PC-3 (cell line): ENCODE data around the gene GID4. TPM values are rescaled to one million over a fixed set of nuclear protein-coding genes. Genes with fewer than 3 reads are reported as not detected.

Source experiments
- ATAC-seq: fragments of 200-7000 bp; cut with Tn5 transposase; 2 replicates; pipeline ENCODE4 v1.9.1; 2020; ENCODE audit warnings: mild to moderate bottlenecking, moderate library complexity
- BruUV-seq: library from RNA; stranded (reverse); fragments of 400-500 nt; replicated peaks from 2 replicates; lab custom pipeline; 2021; lab: Mats Ljungman, UMichigan
- CTCF ChIA-PET: fragments of 300-600 bp; sonication (Branson Sonifier 250); formaldehyde crosslinking; loops from one replicate; lab custom pipeline; 2022; ENCODE audit warnings: antibody characterized with exemption; lab: Charles Lee
- POLR2A ChIA-PET: fragments of 300-600 bp; sonication (Branson Sonifier 250); formaldehyde crosslinking; loops from one replicate; lab custom pipeline; 2022; ENCODE audit warnings: antibody characterized with exemption; ENCODE audit not compliant: unreplicated experiment; lab: Charles Lee
- DNase-seq: peaks from one replicate; pipeline ENCODE4 v3.0.0-alpha.2; 2015
- H2AFZ ChIP-seq: fragments of 300-600 bp; sonication (generic); 2 replicates; pipeline ENCODE4 v1.6.0; 2016; ENCODE audit warnings: antibody characterized with exemption, low read length
- H3F3A ChIP-seq: fragments of 300-600 bp; sonication (generic); one replicate; pipeline ENCODE4 v1.6.0; 2017; ENCODE audit warnings: antibody characterized with exemption, low read length, control low read depth, mild to moderate bottlenecking; ENCODE audit not compliant: unreplicated experiment
- H3K27ac ChIP-seq: fragments of 300-600 bp; sonication (generic); 2 replicates; pipeline ENCODE4 v1.5.1; 2016; ENCODE audit warnings: mild to moderate bottlenecking, low read length
- H3K27me3 ChIP-seq: fragments of 300-600 bp; sonication (generic); 2 replicates; pipeline ENCODE4 v1.6.1; 2016; ENCODE audit warnings: low read length, mixed read lengths
- H3K36me3 ChIP-seq: fragments of 300-600 bp; sonication (generic); 2 replicates; pipeline ENCODE4 v1.6.1; 2016; ENCODE audit warnings: low read depth, mixed run types, low read length, mixed read lengths
- H3K4me1 ChIP-seq: fragments of 300-600 bp; sonication (generic); 2 replicates; pipeline ENCODE4 v1.5.1; 2016; ENCODE audit warnings: low read length; ENCODE audit not compliant: insufficient read depth
- H3K4me2 ChIP-seq: fragments of 300-600 bp; sonication (generic); 2 replicates; pipeline ENCODE4 v1.6.0; 2016; ENCODE audit warnings: low read length
- H3K4me3 ChIP-seq: fragments of 300-600 bp; sonication (generic); 2 replicates; pipeline ENCODE4 v1.5.1; 2016; ENCODE audit warnings: mild to moderate bottlenecking, low read length, mixed read lengths
- H3K79me2 ChIP-seq: fragments of 300-600 bp; sonication (generic); 2 replicates; pipeline ENCODE4 v1.6.1; 2017; ENCODE audit warnings: low read length, mixed read lengths
- H3K9ac ChIP-seq: fragments of 300-600 bp; sonication (generic); 2 replicates; pipeline ENCODE4 v1.6.0; 2016; ENCODE audit warnings: mild to moderate bottlenecking, low read length
- H3K9me2 ChIP-seq: fragments of 300-600 bp; sonication (generic); replicated peaks from 2 replicates; pipeline ENCODE4 v1.6.1; 2016; ENCODE audit warnings: mixed run types, low read length, mixed read lengths
- H3K9me3 ChIP-seq: fragments of 300-600 bp; sonication (generic); 2 replicates; pipeline ENCODE4 v1.6.1; 2016; ENCODE audit warnings: low read length, mixed read lengths
- H4K20me1 ChIP-seq: fragments of 300-600 bp; sonication (generic); 2 replicates; pipeline ENCODE4 v1.6.1; 2016; ENCODE audit warnings: low read length, mixed read lengths
- EZH2 ChIP-seq: fragments of 300-600 bp; sonication (generic); IDR thresholded peaks from one replicate; pipeline ENCODE4 v1.6.1; 2017; ENCODE audit warnings: antibody characterized with exemption, mild to moderate bottlenecking, low read length; ENCODE audit not compliant: unreplicated experiment
- EZH2phosphoT487 ChIP-seq: fragments of 300-600 bp; sonication (generic); IDR thresholded peaks from 2 replicates; pipeline ENCODE4 v1.6.1; 2018; ENCODE audit warnings: mild to moderate bottlenecking, antibody characterized with exemption, low read length, borderline replicate concordance
- intact Hi-C: fragments of 100-400 bp; cut with micrococcal nuclease; formaldehyde crosslinking; loops from 2 replicates; pipeline ENCODE4 v1.9.0; 2023
- total RNA-seq: library from RNA; depleted of rRNA; stranded (reverse); fragments of >200 nt; gene quantifications from 2 replicates; pipeline ENCODE4 v1.2.3, GENCODE V29; 2014
- TF ChIP-seq, protein P1 (sequence below): fragments of 300-600 bp; sonication (generic); conservative IDR thresholded peaks from 2 replicates; pipeline ENCODE4 v1.5.1; 2017; ENCODE audit warnings: antibody characterized with exemption, low read depth, mild to moderate bottlenecking, low read length

Gene GID4
- total RNA-seq, 1 experiment from 2014 or later = 7.3 TPM

GRCh38 chr17:18018411-18018921, 20.7 kb upstream of the GID4 start:
- Histone ChIP-seq H3K9ac (no peak overlapping the region), H3K27ac (no peak overlapping the region), H3K36me3 (peaks cover 9% of the 10 kb centered on the region; the same call in 1 of the 2 replicates), H4K20me1 (no peaks in the 10 kb centered on the region), H3K27me3 (no peaks in the 10 kb centered on the region), H3K9me2 (no peaks in the 10 kb centered on the region), H3K9me3 (no peaks in the 10 kb centered on the region), H3K79me2 (no peaks in the 10 kb centered on the region), H3K4me2 (no peak overlapping the region), H3F3A (no peaks in the 10 kb centered on the region), H3K4me3 (no peak overlapping the region), H2AFZ (no peak overlapping the region), H3K4me1 (no peaks in the 10 kb centered on the region)
- intact Hi-C loops = no loop called here
- no TSS peak for BruUV-seq
- DNase-seq = no peak
- TF ChIP-seq EZH2 (no peak), EZH2phosphoT487 (no peak)
- TF ChIP-seq, protein P1, sequence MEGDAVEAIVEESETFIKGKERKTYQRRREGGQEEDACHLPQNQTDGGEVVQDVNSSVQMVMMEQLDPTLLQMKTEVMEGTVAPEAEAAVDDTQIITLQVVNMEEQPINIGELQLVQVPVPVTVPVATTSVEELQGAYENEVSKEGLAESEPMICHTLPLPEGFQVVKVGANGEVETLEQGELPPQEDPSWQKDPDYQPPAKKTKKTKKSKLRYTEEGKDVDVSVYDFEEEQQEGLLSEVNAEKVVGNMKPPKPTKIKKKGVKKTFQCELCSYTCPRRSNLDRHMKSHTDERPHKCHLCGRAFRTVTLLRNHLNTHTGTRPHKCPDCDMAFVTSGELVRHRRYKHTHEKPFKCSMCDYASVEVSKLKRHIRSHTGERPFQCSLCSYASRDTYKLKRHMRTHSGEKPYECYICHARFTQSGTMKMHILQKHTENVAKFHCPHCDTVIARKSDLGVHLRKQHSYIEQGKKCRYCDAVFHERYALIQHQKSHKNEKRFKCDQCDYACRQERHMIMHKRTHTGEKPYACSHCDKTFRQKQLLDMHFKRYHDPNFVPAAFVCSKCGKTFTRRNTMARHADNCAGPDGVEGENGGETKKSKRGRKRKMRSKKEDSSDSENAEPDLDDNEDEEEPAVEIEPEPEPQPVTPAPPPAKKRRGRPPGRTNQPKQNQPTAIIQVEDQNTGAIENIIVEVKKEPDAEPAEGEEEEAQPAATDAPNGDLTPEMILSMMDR = no peak
- ChIA-PET POLR2A (no interaction called here), CTCF (no interaction called here)
- no peak for ATAC-seq

DNA sequence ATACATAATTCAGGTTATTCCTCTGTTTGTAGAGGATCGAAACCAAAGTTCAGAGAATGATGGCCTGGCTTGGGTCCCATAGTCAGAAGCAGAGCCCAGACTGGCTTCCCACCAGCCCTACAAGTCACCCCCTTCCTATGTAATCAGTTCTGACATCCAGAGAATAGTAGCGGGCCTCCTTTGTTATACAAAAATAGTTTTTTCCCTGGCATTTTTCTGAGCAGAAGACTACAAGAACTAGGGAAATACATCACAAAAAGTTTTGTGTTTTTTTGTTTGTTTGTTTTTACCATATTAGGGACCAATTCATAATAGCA, 19.4 kb upstream of the GID4 start:
- no TSS peak for BruUV-seq
- peaks cover 9% of the 10 kb centered on the region for H3K36me3 ChIP-seq
- CTCF ChIA-PET = no interaction called here
- no peaks in the 10 kb centered on the region for H3K27me3 ChIP-seq
- no peaks in the 10 kb centered on the region for H3K4me1 ChIP-seq
- H3K4me2 ChIP-seq = no peak overlapping the region
- H3K9ac ChIP-seq = no peak overlapping the region
- POLR2A ChIA-PET = no interaction called here
- TF ChIP-seq EZH2phosphoT487 (no peak), EZH2 (no peak)
- TF ChIP-seq, protein P1 = no peak
- H3K9me3 ChIP-seq = no peaks in the 10 kb centered on the region
- H3F3A ChIP-seq = no peaks in the 10 kb centered on the region
- no peaks in the 10 kb centered on the region for H3K79me2 ChIP-seq
- DNase-seq (no peak), ATAC-seq (no peak)
- H3K9me2 ChIP-seq = no peaks in the 10 kb centered on the region
- H3K4me3 ChIP-seq = no peak overlapping the region
- intact Hi-C loops = no loop called here
- no peak overlapping the region for H2AFZ ChIP-seq
- H4K20me1 ChIP-seq = no peaks in the 10 kb centered on the region
- no peak overlapping the region for H3K27ac ChIP-seq

- H3K4me2 ChIP-seq = no peak overlapping the region
- intact Hi-C loops = no loop called here
- BruUV-seq = no TSS peak
These were observed 18.2 kb upstream of the GID4 start for GRCh38 chr17:18020971-18021370.

More at GRCh38 chr17:18020971-18021370, 18.2 kb upstream of the GID4 start:
- ChIA-PET CTCF (no interaction called here), POLR2A (no interaction called here)
- Histone ChIP-seq H3K9me3 (no peaks in the 10 kb centered on the region), H3K79me2 (no peaks in the 10 kb centered on the region), H3K27me3 (no peaks in the 10 kb centered on the region), H3K4me1 (peaks cover 8% of the 10 kb centered on the region), H2AFZ (no peak overlapping the region), H3K4me3 (no peak overlapping the region), H4K20me1 (no peaks in the 10 kb centered on the region), H3K9ac (no peak overlapping the region), H3F3A (no peaks in the 10 kb centered on the region), H3K27ac (no peak overlapping the region), H3K9me2 (no peaks in the 10 kb centered on the region), H3K36me3 (peaks cover 8% of the 10 kb centered on the region)
- no peak for DNase-seq
- no peak for ATAC-seq
- no peak for TF ChIP-seq EZH2
- TF ChIP-seq, protein P1 = no peak
- TF ChIP-seq EZH2phosphoT487 = no peak
